SKM-1 (cell line): ENCODE data around the gene BRD1.
"Not testable (repeated sequence)": the region's sequence is repeated elsewhere in the genome, so short reads cannot be mapped to it uniquely, and the experiment has no call there.

Source experiments
- DNase-seq: peaks from one replicate; lab custom pipeline; 2025; ENCODE audit not compliant: unreplicated experiment; lab: John Stamatoyannopoulos, UW

BRD1 gene

DNA sequence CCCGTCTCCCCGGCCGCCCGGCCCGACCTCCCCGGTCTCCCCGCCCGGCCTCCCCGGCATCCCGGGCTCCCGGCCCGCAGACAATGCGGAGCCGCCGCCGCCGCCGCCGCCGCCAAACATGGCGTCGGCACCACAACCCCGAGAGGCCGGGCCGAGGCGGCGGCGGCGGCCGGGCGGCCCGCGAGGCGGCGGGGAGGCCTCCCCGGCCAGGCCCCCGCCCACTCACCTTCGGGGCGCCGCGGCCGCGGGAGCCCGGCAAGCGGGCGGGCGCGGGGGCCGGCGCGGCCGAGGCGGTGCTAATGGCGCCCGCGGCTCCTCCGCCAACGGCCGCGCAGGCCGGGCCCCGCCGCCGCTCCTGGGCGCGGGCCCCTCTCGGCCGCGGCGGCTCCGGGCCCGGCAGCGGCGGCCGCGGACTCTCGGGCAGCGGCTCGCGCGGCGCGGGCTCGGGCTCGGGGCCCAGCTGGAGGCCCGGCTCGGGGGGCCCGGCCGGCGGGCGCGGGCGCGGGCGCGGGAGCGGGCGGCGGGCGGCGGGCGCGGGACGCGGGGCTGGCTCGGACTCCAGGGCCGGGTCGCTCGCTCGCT is 311 bp downstream of the BRD1 start:
- no peak for DNase-seq

DNA sequence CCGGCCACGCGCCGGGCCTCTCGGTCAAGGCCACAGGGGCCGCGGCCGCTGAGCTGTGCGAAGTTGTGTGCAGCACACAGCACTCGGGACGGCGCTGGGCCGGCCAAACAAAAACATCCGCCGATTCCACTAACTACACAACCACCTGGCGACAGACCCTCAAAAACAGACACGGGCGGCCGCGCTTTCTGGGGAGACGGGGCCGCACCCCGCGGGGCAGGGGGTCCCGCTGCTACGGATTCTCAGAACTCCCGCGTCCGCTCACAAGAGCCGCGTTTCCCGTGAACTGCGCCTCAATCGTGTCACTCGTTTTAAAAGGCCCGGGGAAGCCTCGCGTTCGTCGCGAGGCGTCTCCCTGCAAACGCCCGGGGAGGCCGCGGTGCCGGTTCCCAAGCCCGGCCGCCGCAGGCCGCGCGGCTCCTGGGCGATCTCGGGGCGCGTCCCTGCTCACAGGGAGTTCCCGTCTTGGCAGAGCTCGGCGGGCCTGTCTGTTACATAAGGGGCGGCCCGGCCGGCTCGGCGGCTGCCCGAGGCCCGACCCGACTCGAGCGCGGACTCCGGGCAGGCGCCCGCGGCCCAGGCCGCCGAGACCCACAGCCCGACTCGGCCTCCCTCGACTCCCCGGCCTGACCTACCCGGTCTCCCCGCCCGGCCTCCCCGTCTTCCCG is 936 bp downstream of the BRD1 start:
- no peak for DNase-seq

DNA sequence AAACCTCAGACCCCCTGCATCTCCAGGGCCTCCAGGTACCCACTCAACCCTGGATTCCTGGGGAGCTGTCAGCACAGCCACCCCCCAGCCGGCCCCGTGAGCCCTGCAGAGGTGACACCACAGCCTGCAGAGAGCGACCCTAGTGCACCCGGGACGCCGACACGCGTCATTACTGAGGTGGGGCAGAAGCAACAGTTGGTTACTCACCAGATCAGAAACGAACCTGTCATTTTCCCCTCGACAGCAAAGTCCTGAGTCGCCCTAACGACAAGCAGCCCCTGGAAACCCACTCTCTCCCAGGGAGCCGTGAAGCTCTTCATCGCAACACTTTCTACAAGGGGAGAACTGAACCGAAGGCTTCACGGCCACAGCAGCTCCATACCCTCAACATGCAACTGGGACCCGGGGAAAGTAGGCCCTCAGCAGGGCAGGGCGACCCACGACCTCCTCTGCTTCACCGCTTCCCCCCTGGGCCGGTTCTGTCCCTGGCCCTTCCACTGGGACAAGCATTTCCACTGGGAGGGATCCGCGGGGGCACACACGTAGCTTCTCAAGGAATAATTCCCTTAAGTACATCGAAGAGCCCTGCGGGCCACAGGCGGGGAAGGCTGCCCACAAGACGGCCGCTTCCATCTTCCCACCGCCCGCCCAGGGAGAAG is 1.6 kb downstream of the BRD1 start:
- DNase-seq, result no peak

DNA sequence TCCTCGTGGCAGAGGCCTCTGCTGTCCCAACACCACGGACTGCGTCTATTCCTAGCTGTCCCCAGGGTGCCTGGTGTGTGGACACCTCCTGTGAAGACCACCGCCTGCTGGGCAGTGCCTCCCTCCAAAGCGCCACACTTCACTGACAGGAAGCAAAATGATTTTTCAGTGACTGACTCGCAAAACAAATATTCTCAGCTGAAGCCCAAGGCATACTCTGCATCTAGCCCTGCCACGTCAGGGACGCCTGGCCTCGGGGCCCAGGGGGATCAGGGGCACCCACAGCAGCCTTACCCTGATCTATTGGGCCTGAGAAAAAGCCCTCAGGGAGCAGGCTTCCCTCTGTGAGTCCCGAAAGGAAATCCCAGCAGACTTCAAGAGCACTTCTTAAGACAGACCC is 2.2 kb downstream of the BRD1 start:
- no peak for DNase-seq

DNA sequence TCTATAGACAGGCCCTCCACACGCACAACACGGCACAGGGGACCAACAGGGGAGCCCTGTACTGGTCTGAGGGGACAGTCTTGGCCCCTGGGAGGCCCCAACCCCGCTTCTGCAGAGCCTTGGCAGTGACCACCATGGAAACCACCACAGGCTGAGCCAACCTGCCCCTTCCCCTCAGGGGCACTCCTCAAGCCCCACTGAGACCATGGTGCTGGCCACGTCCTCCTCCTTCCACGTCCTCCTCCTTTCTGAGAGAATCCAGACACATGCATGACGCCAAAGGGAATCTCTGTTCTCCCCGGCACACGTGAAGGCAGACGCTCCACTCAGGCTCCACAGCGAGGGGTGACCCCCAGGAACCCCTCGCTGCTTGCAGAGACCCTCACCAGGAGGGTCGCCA is 2.7 kb downstream of the BRD1 start:
- no peak for DNase-seq

DNA sequence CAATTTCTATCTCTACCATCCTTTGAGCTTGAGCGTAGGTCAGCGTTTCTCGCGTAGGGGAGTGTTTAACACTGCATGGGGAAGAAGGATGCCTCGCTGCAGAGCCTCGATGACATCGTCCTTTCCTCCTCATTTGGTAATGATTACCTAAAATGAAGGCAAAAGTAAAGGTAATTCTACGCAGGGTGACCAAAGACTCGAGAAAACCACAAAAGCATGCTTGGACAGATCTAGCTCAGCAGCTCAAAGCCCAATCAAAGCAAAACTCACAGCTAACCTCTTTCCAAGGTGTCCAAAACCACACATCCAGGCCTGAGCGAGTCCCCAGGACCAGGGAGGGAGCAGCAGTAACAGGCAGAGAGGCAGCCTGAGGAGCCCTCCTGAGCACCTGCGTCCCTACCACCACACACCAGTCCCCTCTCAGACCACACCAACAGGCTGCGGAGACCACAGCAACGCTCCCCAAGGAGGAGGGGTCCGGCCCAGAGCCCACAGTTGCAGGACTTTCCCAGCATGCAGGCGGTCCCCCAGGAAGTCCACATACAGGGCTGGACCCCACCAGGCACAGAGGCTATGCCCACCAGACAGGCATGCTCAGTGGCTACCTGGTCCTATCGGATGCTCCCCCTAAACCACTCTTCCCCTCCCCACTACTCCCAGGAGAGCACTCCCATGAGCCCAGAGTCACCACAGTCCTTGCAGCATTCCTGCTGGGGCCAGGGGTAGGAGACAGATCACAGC is 3.3 kb downstream of the BRD1 start:
- DNase-seq, result no peak

DNA sequence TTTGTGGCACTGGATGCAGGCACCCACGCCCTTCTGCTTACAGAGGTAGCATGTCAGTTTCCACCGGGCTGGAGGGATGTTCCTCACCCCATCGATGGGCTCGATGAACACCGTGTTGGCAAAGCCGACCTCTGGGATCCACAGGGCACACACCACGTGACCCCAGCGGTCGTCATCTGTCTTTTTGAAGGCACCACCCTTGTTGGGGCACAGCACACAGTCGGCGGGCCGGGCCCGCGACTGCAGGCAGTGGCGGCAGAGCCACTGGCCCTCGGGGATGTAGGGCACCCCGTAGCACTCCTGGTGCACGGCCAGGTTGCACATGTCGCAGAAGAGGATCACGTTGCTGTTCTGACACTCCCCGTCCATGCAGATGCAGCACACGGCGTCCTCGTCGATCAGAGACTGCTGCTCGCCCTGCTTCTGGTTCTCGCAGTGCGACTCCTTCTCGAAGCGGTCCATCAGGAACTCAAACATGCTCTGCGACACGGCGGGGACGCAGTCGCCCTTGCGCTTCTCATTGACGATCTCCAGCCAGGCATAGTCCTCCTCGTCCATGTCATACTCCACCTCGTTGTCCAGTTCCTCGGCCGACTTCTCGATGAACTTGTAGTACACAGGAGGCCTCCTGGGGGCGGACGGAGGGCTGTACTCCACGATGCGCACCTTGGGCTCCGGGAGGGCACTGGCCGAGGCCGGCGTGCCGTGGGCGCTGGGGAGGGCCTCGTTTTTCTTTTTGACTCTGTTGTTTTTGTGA is 4.2 kb downstream of the BRD1 start:
- no peak for DNase-seq

DNA sequence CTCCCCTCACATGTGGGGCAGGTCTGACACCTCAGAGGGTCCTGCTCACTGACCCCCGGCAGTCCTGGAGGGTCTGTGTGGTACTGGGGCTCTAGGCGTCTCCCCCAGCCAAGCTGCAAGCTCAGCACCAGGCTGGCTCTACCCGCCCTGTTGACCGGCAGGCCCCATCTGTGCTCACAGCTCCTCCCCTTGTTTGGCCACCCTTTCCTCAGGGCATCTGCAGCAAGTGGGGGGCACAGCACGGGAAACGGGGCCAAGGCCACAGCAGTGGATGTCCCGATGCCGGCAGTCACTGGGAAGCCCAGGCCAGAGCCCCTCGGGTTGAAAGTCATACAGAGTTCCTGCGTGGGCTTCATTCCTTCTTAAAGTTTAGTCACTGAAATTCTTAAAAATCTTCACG is 5.9 kb downstream of the BRD1 start:
- DNase-seq, result not testable (repeated sequence)

DNA sequence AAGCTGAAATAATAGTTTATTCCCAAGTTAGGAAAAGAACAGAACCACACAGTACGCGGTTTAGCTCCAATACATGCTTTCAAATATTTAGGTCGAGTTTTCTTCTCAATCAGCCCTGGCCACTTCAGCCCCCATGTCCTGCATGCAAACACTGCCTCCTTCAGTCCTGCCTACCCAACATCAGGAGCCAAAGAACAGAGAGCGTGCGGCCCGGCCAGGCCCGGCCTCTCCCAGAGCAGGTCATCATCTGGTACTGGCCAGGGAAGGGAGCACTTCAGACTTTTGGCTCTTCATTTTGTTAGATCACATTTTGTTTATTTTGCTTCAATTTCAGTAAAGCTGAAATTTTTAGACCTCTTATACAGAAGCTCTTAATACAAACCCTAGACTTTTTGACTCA is 6.7 kb downstream of the BRD1 start:
- no peak for DNase-seq

DNA sequence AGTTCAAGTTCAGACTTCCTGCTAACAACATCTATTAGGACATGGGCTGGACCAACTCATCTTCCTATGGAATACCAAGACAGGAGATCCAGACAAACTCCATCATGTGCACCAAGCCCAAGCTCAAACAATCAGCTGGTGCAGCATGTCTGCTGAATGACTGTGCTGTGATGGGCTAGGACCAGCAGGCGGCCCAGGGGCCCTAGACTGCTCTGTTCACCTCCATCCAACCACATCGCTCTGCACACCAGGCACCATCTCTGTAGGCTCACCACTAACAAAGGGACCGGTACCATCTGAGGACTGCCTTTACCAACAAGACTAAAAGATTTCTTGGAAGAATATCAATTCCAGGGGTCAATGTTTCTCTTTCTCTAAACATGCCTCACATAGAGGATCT is 10.3 kb downstream of the BRD1 start:
- DNase-seq, result no peak

DNA sequence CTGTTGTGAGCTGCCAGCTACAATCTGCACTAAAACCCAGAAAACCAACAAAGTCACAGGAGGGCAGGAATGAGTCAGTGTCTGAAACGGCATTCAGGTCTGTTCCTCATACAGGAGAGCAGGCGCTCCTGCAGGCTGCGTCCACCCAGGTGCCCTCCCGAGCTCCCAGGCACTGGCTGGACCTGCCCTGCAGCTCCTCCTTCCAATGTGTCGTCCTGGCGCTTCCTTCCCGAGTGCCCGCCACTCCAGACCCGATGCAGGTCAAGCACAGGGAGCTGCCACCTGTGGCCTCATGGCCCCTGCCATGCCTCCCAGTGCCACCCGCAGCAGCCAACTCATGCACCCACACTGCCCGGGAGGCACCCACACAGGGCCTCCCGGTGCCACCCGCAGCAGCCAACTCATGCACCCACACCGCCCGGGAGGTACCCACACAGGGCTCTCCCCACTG is 12.0 kb downstream of the BRD1 start:
- DNase-seq, result no peak

DNA sequence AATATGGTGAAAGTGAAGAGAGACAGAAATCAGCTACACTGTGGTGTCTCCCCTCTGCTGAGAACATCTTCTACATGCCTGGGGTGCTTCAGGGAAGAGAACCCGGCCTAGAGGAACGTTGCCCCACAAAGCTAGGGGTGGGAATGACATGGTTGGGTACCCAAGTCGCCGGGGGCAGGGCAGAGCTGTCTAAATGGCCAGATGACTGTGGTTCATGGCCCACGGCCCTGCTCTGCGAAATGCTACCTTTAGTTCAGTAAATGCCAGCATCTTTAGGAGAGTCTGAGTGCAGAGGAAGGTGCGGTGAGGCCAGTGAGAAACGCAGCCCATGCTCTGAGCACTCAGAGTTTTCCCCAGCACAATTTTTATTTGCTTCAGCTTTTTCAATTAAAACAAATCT is 12.8 kb downstream of the BRD1 start:
- no peak for DNase-seq

DNA sequence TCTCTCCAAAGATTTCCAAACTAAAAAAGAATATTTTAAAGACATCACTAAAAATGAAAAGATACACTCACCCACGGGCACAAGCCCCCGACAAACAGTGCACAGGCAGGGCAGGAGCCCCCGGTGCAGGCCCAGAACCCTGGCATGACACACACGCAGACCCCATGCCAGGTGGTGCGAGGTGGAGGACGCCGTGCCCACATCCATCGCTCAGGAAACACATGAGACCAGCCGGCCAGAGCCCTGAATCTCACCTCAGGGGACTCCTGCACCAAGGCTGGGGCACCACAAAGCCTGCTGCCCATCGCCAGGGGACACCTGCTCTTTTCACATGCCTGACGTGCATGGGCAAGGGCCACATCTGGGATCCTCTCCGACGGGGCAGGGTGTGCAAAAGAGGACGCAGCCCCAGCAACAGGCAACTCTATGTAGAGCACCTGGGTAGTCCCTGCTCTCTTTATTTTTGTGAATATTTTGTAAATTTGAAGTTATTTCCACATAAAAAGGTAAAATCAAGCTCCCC is 13.4 kb downstream of the BRD1 start:
- DNase-seq, result no peak

DNA sequence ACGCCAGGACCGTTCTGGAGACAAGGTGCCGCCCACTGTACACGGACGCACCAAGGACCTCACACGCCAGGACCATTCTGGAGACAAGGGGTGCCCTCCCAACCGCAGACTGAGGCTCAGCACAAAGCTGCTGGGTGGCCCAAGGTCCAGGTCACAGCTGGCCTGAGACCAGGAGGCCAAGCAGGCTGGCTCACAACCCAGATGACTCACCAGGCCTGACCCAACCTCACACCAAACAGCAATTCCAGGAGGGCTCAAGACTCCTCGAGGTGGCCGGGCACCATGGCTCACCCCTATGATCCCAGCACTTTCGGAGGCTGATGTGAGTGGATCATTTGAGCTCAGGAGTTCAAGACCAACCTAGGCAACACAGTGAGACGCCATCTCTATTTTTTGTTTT is 14.8 kb downstream of the BRD1 start:
- no peak for DNase-seq

DNA sequence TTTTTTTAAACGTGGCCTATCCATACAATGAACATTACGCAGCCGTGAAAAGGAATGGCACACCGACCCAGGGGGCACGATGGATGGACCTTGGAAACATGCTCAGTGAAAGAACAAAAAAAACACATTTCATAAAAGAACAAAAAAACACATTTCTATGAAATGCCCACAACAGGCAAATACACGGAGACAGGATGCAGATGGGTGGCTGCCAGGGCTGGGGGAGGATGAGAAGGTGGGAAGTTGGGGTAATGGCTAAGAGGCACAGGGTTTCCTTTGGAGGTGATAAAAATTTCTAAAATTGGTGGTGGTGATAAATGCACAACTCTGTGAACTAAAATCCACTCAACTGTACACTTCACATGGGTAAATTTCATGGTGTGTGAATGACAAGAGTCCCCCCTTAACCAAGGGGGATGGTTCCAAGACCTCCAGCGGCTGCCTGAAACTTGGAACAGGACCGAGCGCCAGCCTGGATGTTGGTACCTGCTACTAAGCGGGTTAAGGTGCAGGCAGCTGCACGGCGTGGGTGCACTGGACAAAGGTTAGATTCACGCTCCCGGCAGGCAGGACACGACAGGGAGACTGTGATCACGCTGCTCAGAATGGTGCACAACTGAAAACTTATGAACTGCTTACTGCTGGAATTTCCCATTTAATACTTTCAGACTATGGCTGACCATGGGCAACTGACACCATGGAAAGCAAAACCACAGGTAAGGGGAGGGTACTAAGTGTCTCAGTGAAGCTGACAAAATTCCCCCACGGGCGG is 16.5 kb downstream of the BRD1 start:
- DNase-seq, result no peak

DNA sequence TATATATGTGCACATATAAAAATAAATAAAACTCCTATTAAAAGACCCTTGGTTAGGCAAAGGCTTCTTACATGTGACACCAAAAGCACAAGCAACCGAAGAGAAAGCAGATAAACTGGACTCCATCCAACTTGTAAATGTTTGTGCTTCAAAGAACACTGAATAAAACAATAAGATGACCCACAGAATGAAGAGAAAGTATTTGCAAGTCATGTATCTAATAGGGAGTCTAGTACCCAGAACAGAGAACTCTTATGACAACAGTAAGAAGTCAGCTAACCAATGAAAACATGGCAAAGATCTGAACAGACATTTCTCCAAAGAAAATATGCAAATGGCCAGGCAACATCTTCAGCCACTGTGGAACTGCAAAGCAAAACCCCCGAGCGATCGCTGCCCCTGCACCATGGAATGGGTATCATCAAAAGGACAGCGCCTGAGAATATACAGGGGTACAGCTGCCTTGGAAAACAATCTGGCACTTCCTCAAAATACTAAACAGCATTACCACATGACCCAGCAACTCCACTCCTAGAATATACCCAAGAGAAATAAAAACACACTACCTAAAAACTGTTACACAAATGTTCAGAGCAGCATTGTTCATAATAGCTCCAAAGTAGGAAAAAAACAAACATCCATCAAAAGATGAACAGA is 17.2 kb downstream of the BRD1 start:
- DNase-seq, result no peak

DNA sequence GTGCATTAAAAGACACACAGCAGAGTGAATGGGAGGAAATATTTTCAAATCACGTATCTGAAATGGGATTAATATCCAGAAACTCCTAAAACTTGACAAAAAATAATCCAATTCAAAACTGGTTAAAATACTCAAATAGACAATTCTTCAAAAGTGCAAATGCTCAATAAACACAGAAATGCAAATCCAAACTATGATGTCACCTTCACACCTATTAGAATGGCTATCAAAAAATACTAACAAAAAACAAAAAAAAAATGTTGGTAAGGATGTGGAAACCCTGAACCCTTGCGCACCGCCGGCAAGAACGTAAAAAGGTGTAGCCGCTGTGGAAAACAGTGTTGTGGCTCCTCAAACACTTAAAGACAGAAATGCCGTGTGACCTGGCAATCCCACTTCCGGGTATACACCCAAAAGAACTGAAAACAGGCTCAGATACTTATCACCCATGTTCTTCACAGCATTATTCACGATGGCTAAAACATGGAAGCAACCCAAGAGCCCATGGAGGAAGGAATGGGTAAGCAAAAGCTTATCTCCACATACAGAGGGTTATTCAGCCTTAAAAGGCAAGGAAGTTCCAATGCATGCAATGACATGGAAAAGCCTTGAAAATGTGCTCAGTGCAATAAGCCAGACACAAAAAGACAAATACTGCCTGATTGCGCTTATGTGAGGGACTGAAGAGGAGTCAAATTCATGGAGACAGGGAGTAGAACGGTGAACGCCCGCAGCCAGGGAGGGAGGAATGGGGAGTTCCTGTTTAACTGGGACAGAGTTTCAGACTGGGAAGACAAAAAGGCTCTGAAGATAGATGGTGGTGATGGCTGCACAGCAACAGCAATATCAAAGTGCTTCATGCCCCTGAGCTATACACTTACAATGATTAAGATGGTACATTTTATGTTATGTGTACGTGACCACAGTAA is 19.6 kb downstream of the BRD1 start:
- no peak for DNase-seq

DNA sequence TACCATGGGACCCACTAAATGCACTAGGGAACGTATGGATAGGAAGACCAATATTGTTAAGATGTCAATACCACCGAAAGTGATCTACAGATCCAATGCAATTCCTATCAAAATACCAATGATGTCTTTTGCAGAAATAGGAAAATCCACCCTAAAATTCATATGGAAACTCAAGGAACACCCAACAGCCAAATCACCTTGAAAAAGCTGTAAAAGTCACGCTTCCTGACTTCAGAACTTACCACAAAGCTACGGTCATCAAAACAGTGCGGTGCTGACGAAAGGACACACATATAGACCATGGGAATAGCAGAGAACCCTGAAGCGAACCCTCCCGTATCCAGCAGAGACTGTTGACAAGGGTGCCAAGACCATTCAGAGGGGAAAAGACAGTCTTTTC is 20.5 kb downstream of the BRD1 start:
- DNase-seq, result no peak
